Gastrocnemius medialis (tissue), 4 donors: ENCODE results near the gene COL5A2. TPM values are rescaled to one million over a fixed set of nuclear protein-coding genes. Genes with fewer than 3 reads are reported as not detected.

Experiments
- ATAC-seq, 2 donors: fragments of 150-250 bp; one replicate each; pipeline ENCODE4 v1.9.1; 2016
- DNase-seq, 2 donors: peaks; one replicate each; pipeline ENCODE4 v3.0.0-alpha.2; 2019
- H3K27ac ChIP-seq, 4 donors: fragments of 200-600 bp; sonication (generic); 1 replicate in 1 of 4; 2 replicates in 3 of 4; pipeline ENCODE4 v1.5.1; 2016 to 2018; ENCODE audit warnings: mild to moderate bottlenecking in 2 of 4, moderate library complexity in 1 of 4
- H3K27me3 ChIP-seq, 3 donors: fragments of 200-600 bp; sonication (generic) in 2 of 3; 1 replicate in 1 of 3; 2 replicates in 2 of 3; pipeline versions ENCODE4 v1.5.1 to v1.6.0; 2016 to 2019; ENCODE audit warnings: mild to moderate bottlenecking in 1 of 3, moderate library complexity in 1 of 3
- H3K36me3 ChIP-seq, 2 donors: fragments of 200-600 bp; sonication (generic) in 1 of 2; one replicate each; pipeline ENCODE4 v1.5.1; 2017 to 2018
- H3K4me1 ChIP-seq, 2 donors: fragments of 200-600 bp; sonication (generic) in 1 of 2; one replicate each; pipeline ENCODE4 v1.5.1; 2016 to 2017; ENCODE audit warnings: mild to moderate bottlenecking in 2 of 2
- H3K4me3 ChIP-seq, 4 donors: fragments of 200-600 bp; sonication (generic) in 3 of 4; 1 replicate in 1 of 4; 2 replicates in 3 of 4; pipeline ENCODE4 v1.5.1; 2016 to 2019; ENCODE audit warnings: mild to moderate bottlenecking in 2 of 4
- H3K9me3 ChIP-seq, 3 donors: fragments of 200-600 bp; sonication (generic) in 2 of 3; 1 replicate in 1 of 3; 2 replicates in 2 of 3; pipeline ENCODE4 v1.5.1; 2016 to 2019
- CTCF ChIP-seq, 5 experiments: fragments of 450-650 bp in 3 of 5; fragments of 200-600 bp in 2 of 5; sonication (generic) in 2 of 5; IDR thresholded peaks in 4 of 5; conservative IDR thresholded peaks in 1 of 5; 1 replicate in 4 of 5; 2 replicates in 1 of 5; pipeline ENCODE4 v1.5.1; 2016 to 2019; ENCODE audit warnings: antibody characterized with exemption in 5 of 5, mild to moderate bottlenecking in 3 of 5, moderate library complexity in 3 of 5
- POLR2A ChIP-seq, 2 donors: fragments of 450-650 bp; IDR thresholded peaks; one replicate each; pipeline ENCODE4 v1.6.1; 2017; ENCODE audit warnings: antibody characterized with exemption in 2 of 2, mild to moderate bottlenecking in 2 of 2, moderate library complexity in 2 of 2
- in situ Hi-C, 4 donors: fragments of 200-750 bp; cut with MboI; loops; one replicate each; pipeline versions ENCODE4 v1.15.0 to v1.8.0; 2017; ENCODE audit warnings: low sequenced_read_pairs in 4 of 4
- intact Hi-C: fragments of 100-400 bp; cut with DNase I; formaldehyde crosslinking; loops from one replicate; pipeline ENCODE4 v1.15.1; 2023; ENCODE audit warnings: low total_unique reads
- microRNA-seq, 2 donors: library from miRNA; unstranded; fragments of <30 nt; microRNA quantifications; one replicate each; pipeline ENCODE4, GENCODE V29; 2016; ENCODE audit warnings: borderline replicate concordance in 2 of 2
- total RNA-seq, 4 donors: library from RNA; depleted of rRNA; stranded (reverse); fragments of >200 nt; gene quantifications; one replicate each; pipeline versions ENCODE4 v1.1.0 to v1.2.3, GENCODE V29; 2016

COL5A2 gene
- total RNA-seq, 4 donors from 2014 or later, result 4.4 to 9.8 (median 6.2) TPM

GRCh38 chr2:188984065-188984491 is 195.5 kb downstream of the COL5A2 start:
- DNase-seq (no peak), ATAC-seq (peak; percentile 70 to 76)
- peaks cover 0 to 2% of the 10 kb centered on the region in 2 donors for H3K4me1 ChIP-seq
- no peaks in the 10 kb centered on the region for H3K36me3 ChIP-seq
- H3K4me3 ChIP-seq, result no peak overlapping the region
- no peak for TF ChIP-seq POLR2A (IDR thresholded peaks at IDR 0.05)
- peak in 1 of 5 experiments; percentile 17 for TF ChIP-seq CTCF (IDR thresholded peaks at IDR 0.05 in 4 of 5, conservative IDR thresholded peaks at IDR 0.05 in 1 of 5)
- peak overlapping the region; percentile 57 to 76 (median 62) for H3K27ac ChIP-seq
- in situ Hi-C loops (loop anchor here in 1 of 4 donors (25.0 kb wide), 1 partner anchor 1447 kb away; no protein-coding TSS in a partner anchor), intact Hi-C loops (loop anchor here (2.0 kb wide), 1 partner anchor 457 kb away; no protein-coding TSS in a partner anchor)
- no peaks in the 10 kb centered on the region for H3K9me3 ChIP-seq
- no peaks in the 10 kb centered on the region for H3K27me3 ChIP-seq

GRCh38 chr2:188983427-188984064 is 196.0 kb downstream of the COL5A2 start:
- Histone ChIP-seq H3K27me3 (no peaks in the 10 kb centered on the region), H3K36me3 (no peaks in the 10 kb centered on the region), H3K27ac (peak overlapping the region; percentile 57 to 76 (median 62)), H3K9me3 (no peaks in the 10 kb centered on the region), H3K4me1 (peaks cover 0 to 5% of the 10 kb centered on the region in 2 donors), H3K4me3 (no peak overlapping the region)
- intact Hi-C loops (loop anchor here (2.0 kb wide), 1 partner anchor 457 kb away; no protein-coding TSS in a partner anchor), in situ Hi-C loops (loop anchor here in 1 of 4 donors (25.0 kb wide), 1 partner anchor 1446 kb away; no protein-coding TSS in a partner anchor)
- ATAC-seq (peak; percentile 31 to 32), DNase-seq (no peak)
- TF ChIP-seq CTCF (IDR thresholded peaks at IDR 0.05 in 4 of 5, conservative IDR thresholded peaks at IDR 0.05 in 1 of 5), result peak in 2 of 5 experiments; percentile 15 to 26
- TF ChIP-seq POLR2A (IDR thresholded peaks at IDR 0.05), result no peak

Small RNA genes lying within 50 kb of the gene (microRNA-seq; reads per million reads assigned to microRNA genes)
- gene MIR3129 (1.7 to 5.9 reads per million in 2 donors), gene MIR3606 (0 reads per million in 2 donors)

Other genes with a start within 250 kb of the COL5A2 start
- 10 to 100 TPM in 3 of 4 donors, 1 to 10 TPM in 1; 6.5 to 42.7 (median 15.0) TPM for gene COL3A1, start 205.4 kb downstream of the COL5A2 start, total RNA-seq